ENCODE results near the gene CHST8.

CHST8 gene

GRCh38 chr19:33622809-33623511 lies 1.2 kb downstream of the CHST8 start:
- DNase-seq (ENCODE audit: low read depth) = no peak
- no peak overlapping the region for H3K4me3 ChIP-seq (ENCODE audit: control insufficient read depth, low read depth, low read length)
- TF ChIP-seq CTCF (IDR thresholded peaks at IDR 0.05; ENCODE audit: control insufficient read depth, insufficient read depth, low read depth, low read length, missing control alignments) = no peak

GRCh38 chr19:33624586-33624985 lies 2.8 kb downstream of the CHST8 start:
- no peak overlapping the region for H3K4me3 ChIP-seq (ENCODE audit: control insufficient read depth, low read depth, low read length)
- no peak for DNase-seq (ENCODE audit: low read depth)
- TF ChIP-seq CTCF (IDR thresholded peaks at IDR 0.05; ENCODE audit: control insufficient read depth, insufficient read depth, low read depth, low read length, missing control alignments) = no peak

GRCh38 chr19:33627526-33627925 lies 5.8 kb downstream of the CHST8 start:
- TF ChIP-seq CTCF (IDR thresholded peaks at IDR 0.05; ENCODE audit: control insufficient read depth, insufficient read depth, low read depth, low read length, missing control alignments) = no peak
- no peak for DNase-seq (ENCODE audit: low read depth)
- H3K4me3 ChIP-seq (ENCODE audit: control insufficient read depth, low read depth, low read length) = no peak overlapping the region

- no peak for TF ChIP-seq CTCF (IDR thresholded peaks at IDR 0.05; ENCODE audit: control insufficient read depth, insufficient read depth, low read depth, low read length, missing control alignments)
- H3K4me3 ChIP-seq (ENCODE audit: control insufficient read depth, low read depth, low read length) = no peak overlapping the region
- no peak for DNase-seq (ENCODE audit: low read depth)
These were observed 6.4 kb downstream of the CHST8 start for GRCh38 chr19:33627962-33628839.

- TF ChIP-seq CTCF (IDR thresholded peaks at IDR 0.05; ENCODE audit: control insufficient read depth, insufficient read depth, low read depth, low read length, missing control alignments) = no peak
- no peak for DNase-seq (ENCODE audit: low read depth)
- no peak overlapping the region for H3K4me3 ChIP-seq (ENCODE audit: control insufficient read depth, low read depth, low read length)
These were observed 7.4 kb downstream of the CHST8 start for GRCh38 chr19:33628921-33629825.

GRCh38 chr19:33629826-33630375 lies 8.1 kb downstream of the CHST8 start:
- no peak overlapping the region for H3K4me3 ChIP-seq (ENCODE audit: control insufficient read depth, low read depth, low read length)
- TF ChIP-seq CTCF (IDR thresholded peaks at IDR 0.05; ENCODE audit: control insufficient read depth, insufficient read depth, low read depth, low read length, missing control alignments) = no peak
- DNase-seq (ENCODE audit: low read depth) = no peak
